Upper lobe of left lung (tissue), 4 donors: ENCODE measurements around the gene IKZF2.

ENCODE experiments used
- CTCF ChIP-seq, 6 experiments: fragments of 450-650 bp in 4 of 6; fragments of 200-600 bp in 2 of 6; sonication (generic) in 2 of 6; IDR thresholded peaks; one replicate each; pipeline ENCODE4 v1.5.1; 2016 to 2019; ENCODE audit warnings: antibody characterized with exemption in 6 of 6
- EP300 ChIP-seq, 4 donors: sonication (generic); formaldehyde crosslinking; IDR thresholded peaks; one replicate each; pipeline ENCODE4 v1.5.1; 2017; ENCODE audit warnings: antibody characterized with exemption in 4 of 4, control low read depth in 2 of 4
- POLR2A ChIP-seq, 4 donors: fragments of 450-650 bp; IDR thresholded peaks; one replicate each; pipeline ENCODE4 v1.5.1; 2016 to 2017; ENCODE audit warnings: antibody characterized with exemption in 4 of 4, mild to moderate bottlenecking in 2 of 4
- POLR2AphosphoS5 ChIP-seq, 2 donors: sonication (generic); formaldehyde crosslinking; IDR thresholded peaks; one replicate each; pipeline ENCODE4 v1.5.1; 2017; ENCODE audit warnings: antibody characterized with exemption in 2 of 2

- TF ChIP-seq CTCF (IDR thresholded peaks at IDR 0.05): no peak
- TF ChIP-seq POLR2A (IDR thresholded peaks at IDR 0.05): no peak
- TF ChIP-seq POLR2AphosphoS5 (IDR thresholded peaks at IDR 0.05): no peak
- TF ChIP-seq EP300 (IDR thresholded peaks at IDR 0.05): no peak
Observed at GRCh38 chr2:213166109-213166508, 14.7 kb upstream of the IKZF2 start.
